G401 (cell line): Measurements from ENCODE around the gene POU6F2. TPM values are rescaled to one million over a fixed set of nuclear protein-coding genes. Genes with fewer than 3 reads are reported as not detected.
"Not testable (repeated sequence)": the region's sequence is repeated elsewhere in the genome, so short reads cannot be mapped to it uniquely, and the experiment has no call there.

Source experiments
- DNase-seq: peaks from one replicate; pipeline ENCODE4 v3.0.0-alpha.2; 2015; ENCODE audit warnings: low spot score
- in situ Hi-C: cut with HindIII; loops from 2 replicates; pipeline ENCODE4 v1.10.0; 2016; ENCODE audit warnings: low sequenced_read_pairs, mixed read lengths
- total RNA-seq: library from RNA; depleted of rRNA; stranded (reverse); fragments of >200 nt; shearing (Covaris generic); gene quantifications from 2 replicates; pipeline ENCODE4 v1.2.3, GENCODE V29; 2014

Gene POU6F2
- total RNA-seq, 1 experiment from 2014 or later = under 0.01 TPM

- DNase-seq = no peak
- in situ Hi-C loops = no loop called here
Observed at GRCh38 chr7:38973760-38974159, 3.9 kb upstream of the POU6F2 start.

- in situ Hi-C loops = no loop called here
- no peak for DNase-seq
Observed at GRCh38 chr7:38975944-38976392, 1.7 kb upstream of the POU6F2 start.

DNA sequence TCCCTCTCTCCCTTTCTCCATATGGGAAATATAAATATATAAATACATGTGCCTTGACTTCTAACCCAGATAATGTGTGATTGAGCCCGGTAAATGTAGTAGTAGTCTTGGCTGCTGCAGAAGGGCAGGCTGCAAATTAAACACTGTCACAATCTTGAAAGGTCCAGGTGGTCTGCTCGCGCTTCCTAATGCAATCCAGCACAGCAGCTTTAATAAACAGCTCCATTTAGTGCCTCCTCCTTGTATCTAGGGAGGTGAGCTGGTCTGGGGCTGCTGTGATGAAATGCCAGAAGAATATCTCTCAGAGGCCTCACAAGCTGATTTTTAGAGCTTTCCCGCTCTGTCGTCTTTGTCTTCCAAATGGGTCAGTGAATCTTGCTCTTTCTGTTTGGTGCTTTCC, 782 bp downstream of the POU6F2 start:
- no peak for DNase-seq
- in situ Hi-C loops = no loop called here

GRCh38 chr7:38992203-38992602, 14.5 kb downstream of the POU6F2 start:
- in situ Hi-C loops = no loop called here
- no peak for DNase-seq

DNA sequence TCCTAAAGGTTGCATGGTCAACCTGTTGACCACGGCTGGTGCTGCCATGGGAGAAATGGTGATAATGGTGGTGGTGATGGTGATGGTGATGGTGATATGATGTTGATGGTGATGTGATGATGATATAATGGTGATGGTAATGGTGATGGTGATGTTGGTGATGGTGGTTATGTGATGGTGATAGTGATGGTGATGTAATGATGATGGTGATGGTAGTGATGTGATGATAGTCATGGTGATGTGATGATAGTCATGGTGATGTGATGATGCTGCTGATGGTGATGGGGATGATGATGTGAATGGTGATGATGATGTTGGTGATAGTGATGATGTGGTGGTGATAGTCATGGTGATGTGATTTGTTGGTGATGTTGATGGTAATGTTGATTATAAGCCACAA, 23.9 kb downstream of the POU6F2 start:
- in situ Hi-C loops = no loop called here
- no peak for DNase-seq

DNA sequence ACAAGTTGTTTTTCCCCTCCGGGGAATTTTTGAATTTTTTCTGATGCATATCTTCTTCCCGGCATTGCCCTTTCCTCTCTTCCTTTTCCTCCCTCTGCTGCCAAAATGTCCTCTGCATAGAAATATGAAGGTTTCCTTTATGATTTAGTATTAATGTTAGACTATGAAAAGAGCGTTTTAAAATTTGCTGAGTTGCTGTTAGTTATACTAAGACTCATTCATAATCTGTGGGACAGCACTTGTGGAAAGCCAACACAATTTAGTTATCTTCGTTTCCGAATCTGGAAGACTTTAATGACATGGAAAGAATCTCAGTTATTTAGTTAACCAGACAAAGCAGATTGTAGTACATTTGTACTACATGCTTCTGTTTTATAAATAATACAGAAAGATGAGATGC, 25.0 kb downstream of the POU6F2 start:
- in situ Hi-C loops = no loop called here
- DNase-seq = no peak

GRCh38 chr7:39005036-39005435, 27.3 kb downstream of the POU6F2 start:
- in situ Hi-C loops = no loop called here
- DNase-seq = no peak

GRCh38 chr7:39005461-39005860, 27.8 kb downstream of the POU6F2 start:
- in situ Hi-C loops = no loop called here
- DNase-seq = no peak

- in situ Hi-C loops, DNase-seq: not testable (repeated sequence)
Observed at GRCh38 chr7:39013049-39013939, 35.6 kb downstream of the POU6F2 start.

DNA sequence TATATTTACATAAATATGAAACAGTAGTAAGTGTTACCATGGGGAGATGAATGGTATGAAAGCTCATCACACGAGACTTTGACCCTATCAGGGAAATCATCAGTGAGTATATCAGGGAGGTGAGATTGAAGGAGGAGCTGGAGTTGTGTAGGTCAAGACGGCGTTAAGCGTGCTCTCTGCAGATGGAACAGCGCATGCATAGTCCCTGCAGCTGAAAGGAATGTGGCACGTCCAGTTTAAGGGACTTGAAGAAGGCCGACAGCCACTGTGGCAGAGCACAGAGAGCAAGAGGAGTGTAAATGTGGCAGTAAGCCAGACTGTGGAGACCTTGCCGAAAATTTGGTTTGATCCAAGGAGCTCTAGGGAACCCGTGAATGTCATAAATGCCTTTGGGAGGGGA, 38.9 kb downstream of the POU6F2 start:
- in situ Hi-C loops = no loop called here
- DNase-seq = no peak

GRCh38 chr7:39017369-39017915, 39.7 kb downstream of the POU6F2 start:
- in situ Hi-C loops = no loop called here
- no peak for DNase-seq

DNA sequence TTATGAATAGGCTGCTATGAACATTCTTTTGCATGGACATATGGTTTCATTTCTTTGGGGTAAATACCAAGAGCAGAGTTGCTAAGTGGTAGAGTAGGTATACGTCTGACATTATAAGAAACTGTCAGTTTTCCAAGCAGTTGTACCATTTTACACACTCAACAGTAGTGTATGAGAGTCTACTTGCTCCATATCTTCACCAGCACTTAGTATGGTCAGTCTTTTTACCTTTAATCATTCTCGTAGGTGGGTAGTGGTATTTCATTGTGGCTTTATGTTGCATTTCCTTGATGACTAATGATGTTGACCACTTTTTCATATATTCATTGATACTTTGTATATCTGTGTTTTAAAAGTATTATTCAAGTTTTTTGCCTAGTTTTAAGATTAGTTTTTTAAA, 45.1 kb downstream of the POU6F2 start:
- in situ Hi-C loops = no loop called here
- DNase-seq = no peak

- in situ Hi-C loops = no loop called here
- no peak for DNase-seq
Observed at GRCh38 chr7:39027491-39027890, 49.8 kb downstream of the POU6F2 start.

DNA sequence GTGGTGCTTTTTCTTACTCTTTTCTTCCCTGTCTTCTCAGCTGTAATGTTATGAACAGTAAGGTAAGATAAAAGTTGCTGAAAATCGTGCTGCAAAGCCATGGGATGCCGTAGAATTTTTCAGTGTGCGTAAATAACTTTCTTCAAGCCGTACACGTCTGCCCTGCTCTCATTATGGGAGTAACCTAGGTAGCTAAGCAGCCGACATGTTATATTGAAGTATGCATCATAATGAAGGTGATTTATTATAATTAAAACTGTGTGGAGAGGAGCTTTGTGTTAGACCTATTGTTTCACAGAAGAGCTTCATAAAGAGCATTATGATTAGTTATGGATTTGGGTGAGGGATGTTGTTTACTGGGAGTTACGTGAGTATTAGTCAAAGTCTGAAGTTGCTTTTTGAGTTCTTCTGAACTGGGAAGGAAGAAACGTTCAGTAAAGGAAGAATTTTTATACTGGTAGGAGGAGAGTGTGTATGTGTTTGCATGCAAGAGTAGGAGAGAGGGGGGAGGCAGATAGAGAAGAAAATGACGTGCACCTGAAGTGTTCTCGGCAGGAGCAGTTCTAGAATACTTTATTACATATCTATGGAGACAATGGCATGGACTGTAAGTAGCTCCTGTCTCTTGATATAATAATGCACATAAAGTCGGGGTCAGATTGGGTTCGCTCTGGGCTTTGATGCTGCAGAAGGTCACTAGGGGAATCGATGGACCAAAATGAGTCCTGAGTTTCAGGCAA, 56.3 kb downstream of the POU6F2 start:
- no peak for DNase-seq
- in situ Hi-C loops = no loop called here

GRCh38 chr7:39035156-39035555, 57.4 kb downstream of the POU6F2 start:
- DNase-seq = no peak
- in situ Hi-C loops = no loop called here

DNA sequence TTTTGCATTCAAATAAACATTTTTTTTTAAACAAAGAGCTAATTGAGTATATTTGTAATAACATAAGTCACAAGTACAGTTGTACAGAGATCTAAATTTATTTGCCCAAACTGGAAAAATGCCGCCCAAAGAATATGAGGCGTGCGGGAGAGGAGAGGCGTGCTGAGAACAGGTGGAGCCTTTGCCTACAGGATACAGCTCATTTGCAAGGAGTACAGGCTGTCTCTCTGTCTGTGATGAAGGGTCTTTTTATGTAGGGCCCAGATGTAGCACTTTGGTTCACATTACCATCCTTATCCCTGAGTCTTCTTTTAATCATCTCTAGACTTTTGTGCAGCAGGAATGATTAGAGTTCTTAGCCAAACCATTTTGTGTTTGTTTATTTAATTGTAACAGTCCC, 58.2 kb downstream of the POU6F2 start:
- DNase-seq = no peak
- in situ Hi-C loops = no loop called here

GRCh38 chr7:39042670-39043069, 65.0 kb downstream of the POU6F2 start:
- in situ Hi-C loops = no loop called here
- no peak for DNase-seq

GRCh38 chr7:39043531-39043930, 65.8 kb downstream of the POU6F2 start:
- no peak for DNase-seq
- in situ Hi-C loops = no loop called here

- in situ Hi-C loops = no loop called here
- no peak for DNase-seq
Observed at GRCh38 chr7:39044489-39044888, 66.8 kb downstream of the POU6F2 start.

DNA sequence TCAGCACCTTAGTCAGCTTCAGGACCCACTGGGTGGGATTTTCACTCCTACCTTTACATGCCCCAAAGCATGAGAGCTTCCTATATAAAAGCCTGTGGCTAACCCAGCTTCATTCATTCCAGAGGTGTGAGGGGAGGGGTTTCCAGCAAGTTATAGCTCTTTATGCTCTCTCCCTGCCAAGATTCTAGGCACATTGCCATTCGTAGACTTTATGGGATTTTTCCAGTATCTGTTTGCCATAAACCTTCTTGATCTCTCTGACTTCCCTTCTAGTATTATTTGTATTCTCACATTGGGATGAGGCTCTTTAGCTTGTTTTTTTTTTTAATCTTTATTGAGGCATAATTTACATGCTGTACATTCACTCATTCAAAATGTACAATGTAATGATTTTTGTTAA, 67.5 kb downstream of the POU6F2 start:
- no peak for DNase-seq
- in situ Hi-C loops = no loop called here
